ENCODE measurements around the gene CCDC28B. TPM values are rescaled to one million over a fixed set of nuclear protein-coding genes. Genes with fewer than 3 reads are reported as not detected.
"Not testable (repeated sequence)": the region's sequence is repeated elsewhere in the genome, so short reads cannot be mapped to it uniquely, and the experiment has no call there.

CCDC28B gene
- total RNA-seq, 4 donors from 2014 or later, result 1.2 to 4.0 (median 2.7) TPM; not detected in 1

- Histone ChIP-seq H3K27ac (no peak overlapping the region), H3K4me1 (no peaks in the 10 kb centered on the region), H3K9me3 (no peaks in the 10 kb centered on the region), H3K36me3 (peaks cover 0 to 78% (median 37%) of the 10 kb centered on the region in 4 donors), H3K27me3 (no peaks in the 10 kb centered on the region), H3K4me3 (no peak overlapping the region)
- DNase-seq, result no peak
- 84 to 90% methylated on average over 2 of the region's 2 CpGs for WGBS, 2 donors (ENCODE audit: low coverage in 1 of 2)
- in situ Hi-C loops (cut with MboI; ENCODE audit: low pct_ligation_motif_present in 1 of 4, low pct_unique_long_range_greater_than_20kb in 1 of 4, low sequenced_read_pairs in 3 of 4), result no loop called here
- intact Hi-C loops (cut with DNase I; ENCODE audit: low total_unique reads), result no loop called here
- TF ChIP-seq POLR2AphosphoS5 (IDR thresholded peaks at IDR 0.05), result no peak
- TF ChIP-seq CTCF (IDR thresholded peaks at IDR 0.05), result no peak
- no peak for TF ChIP-seq POLR2A (IDR thresholded peaks at IDR 0.05)
- TF ChIP-seq EP300 (IDR thresholded peaks at IDR 0.05; ENCODE audit: low read depth), result no peak
Observed at GRCh38 chr1:32163405-32163804, 37.0 kb upstream of the CCDC28B start.

- H3K27ac ChIP-seq; in situ Hi-C loops (cut with MboI; ENCODE audit: low pct_ligation_motif_present in 1 of 4, low pct_unique_long_range_greater_than_20kb in 1 of 4, low sequenced_read_pairs in 3 of 4); DNase-seq; H3K4me1 ChIP-seq; H3K27me3 ChIP-seq; H3K9me3 ChIP-seq; H3K4me3 ChIP-seq; intact Hi-C loops (cut with DNase I; ENCODE audit: low total_unique reads): not testable (repeated sequence)
- H3K36me3 ChIP-seq, result peaks cover 0 to 77% (median 35%) of the 10 kb centered on the region in 4 donors
- WGBS, 2 donors (ENCODE audit: low coverage in 1 of 2), result 95 to 98% methylated on average over 6 to 10 of the region's 10 CpGs
Observed at GRCh38 chr1:32165633-32166032, 34.8 kb upstream of the CCDC28B start.

- TF ChIP-seq CTCF (IDR thresholded peaks at IDR 0.05) (no peak), EP300 (IDR thresholded peaks at IDR 0.05; ENCODE audit: low read depth) (no peak), POLR2A (IDR thresholded peaks at IDR 0.05) (no peak), POLR2AphosphoS5 (IDR thresholded peaks at IDR 0.05) (no peak)
- Histone ChIP-seq H3K27ac (no peak overlapping the region), H3K9me3 (no peaks in the 10 kb centered on the region), H3K4me3 (no peak overlapping the region), H3K36me3 (peaks cover 0 to 51% (median 23%) of the 10 kb centered on the region in 4 donors), H3K27me3 (no peaks in the 10 kb centered on the region), H3K4me1 (no peaks in the 10 kb centered on the region)
- DNase-seq, result no peak
- in situ Hi-C loops (cut with MboI; ENCODE audit: low pct_ligation_motif_present in 1 of 4, low pct_unique_long_range_greater_than_20kb in 1 of 4, low sequenced_read_pairs in 3 of 4) (no loop called here), intact Hi-C loops (cut with DNase I; ENCODE audit: low total_unique reads) (no loop called here)
- 66 to 86% methylated on average over 3 to 4 of the region's 4 CpGs for WGBS, 2 donors (ENCODE audit: low coverage in 1 of 2)
Observed at GRCh38 chr1:32170991-32171390, 29.4 kb upstream of the CCDC28B start.

GRCh38 chr1:32172621-32173245 lies 27.7 kb upstream of the CCDC28B start:
- Histone ChIP-seq H3K27ac (no peak overlapping the region), H3K9me3 (no peaks in the 10 kb centered on the region), H3K4me3 (no peak overlapping the region), H3K36me3 (peaks cover 0 to 36% (median 15%) of the 10 kb centered on the region in 4 donors), H3K27me3 (no peaks in the 10 kb centered on the region), H3K4me1 (no peaks in the 10 kb centered on the region)
- in situ Hi-C loops (cut with MboI; ENCODE audit: low pct_ligation_motif_present in 1 of 4, low pct_unique_long_range_greater_than_20kb in 1 of 4, low sequenced_read_pairs in 3 of 4), result no loop called here
- DNase-seq, result no peak
- TF ChIP-seq POLR2AphosphoS5 (IDR thresholded peaks at IDR 0.05), result no peak
- TF ChIP-seq EP300 (IDR thresholded peaks at IDR 0.05; ENCODE audit: low read depth), result no peak
- intact Hi-C loops (cut with DNase I; ENCODE audit: low total_unique reads), result no loop called here
- WGBS, 2 donors (ENCODE audit: low coverage in 1 of 2), result 91 to 100% methylated on average over 1 of the region's 1 CpG

GRCh38 chr1:32178380-32179192 lies 21.8 kb upstream of the CCDC28B start:
- no peaks in the 10 kb centered on the region for H3K9me3 ChIP-seq
- no peaks in the 10 kb centered on the region for H3K36me3 ChIP-seq
- no peaks in the 10 kb centered on the region for H3K27me3 ChIP-seq
- no peak for DNase-seq
- H3K4me1 ChIP-seq, result peaks cover 12 to 38% (median 32%) of the 10 kb centered on the region in 4 donors
- 83 to 88% methylated on average over 5 to 7 of the region's 7 CpGs for WGBS, 2 donors (ENCODE audit: low coverage in 1 of 2)
- peak overlapping the region; percentile 94 to 98 (median 96) for H3K27ac ChIP-seq
- intact Hi-C loops (cut with DNase I; ENCODE audit: low total_unique reads), result no loop called here
- peak overlapping the region in 3 of 4 donors; percentile 55 to 82 (median 73) for H3K4me3 ChIP-seq
- in situ Hi-C loops (cut with MboI; ENCODE audit: low pct_ligation_motif_present in 1 of 4, low pct_unique_long_range_greater_than_20kb in 1 of 4, low sequenced_read_pairs in 3 of 4), result no loop called here
- no peak for TF ChIP-seq POLR2A (IDR thresholded peaks at IDR 0.05)
- TF ChIP-seq CTCF (IDR thresholded peaks at IDR 0.05), result no peak
- TF ChIP-seq POLR2AphosphoS5 (IDR thresholded peaks at IDR 0.05), result no peak
- no peak for TF ChIP-seq EP300 (IDR thresholded peaks at IDR 0.05; ENCODE audit: low read depth)

Measured in transverse colon (tissue), 4 donors.